ENCODE measurements around the gene ESYT1.

ESYT1 gene

DNA sequence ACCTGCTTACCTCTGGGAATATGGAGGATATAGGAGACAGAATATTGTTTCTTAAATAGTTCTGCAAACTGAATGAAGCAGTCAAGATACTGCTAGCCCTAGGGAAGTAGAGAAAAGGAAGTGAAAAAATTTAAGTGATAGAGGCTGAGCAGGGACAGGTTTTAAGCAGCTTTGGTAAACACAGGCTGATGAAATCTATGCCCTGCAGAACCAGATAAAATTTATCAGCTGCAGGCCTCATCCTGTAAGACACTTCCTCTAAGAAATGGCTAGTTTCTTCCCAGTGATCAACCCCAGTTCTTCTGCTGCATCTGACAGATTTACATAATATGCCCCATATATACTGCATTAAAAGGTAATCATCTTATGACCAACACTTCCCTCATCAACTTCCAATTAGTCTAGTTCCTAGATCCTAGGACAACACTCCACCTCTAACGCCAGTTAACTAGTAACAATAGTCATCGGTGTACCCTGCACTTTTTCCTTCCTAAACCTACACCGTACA is 1.3 kb upstream of the ESYT1 start:
- no peak for DNase-seq (ENCODE audit: low read depth, low spot score)

DNA sequence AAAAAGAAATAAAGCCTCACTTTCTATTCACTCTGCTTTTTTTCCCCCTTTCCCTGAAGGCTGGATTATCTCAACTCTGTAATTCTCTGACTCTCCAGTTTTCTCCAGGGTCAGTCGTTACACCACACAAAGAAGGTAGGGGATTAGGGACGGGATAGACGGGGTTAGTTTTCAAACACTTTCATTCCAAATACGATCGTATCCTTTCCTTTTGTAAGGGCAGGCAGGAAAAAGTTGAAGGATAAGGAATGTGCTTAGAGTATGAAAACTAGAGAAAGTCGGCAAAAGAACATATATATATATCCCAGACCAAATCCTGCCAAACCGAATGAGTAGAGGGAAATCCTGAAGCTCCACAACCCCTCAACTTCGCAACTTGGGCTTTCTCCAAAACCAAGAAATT is 581 bp upstream of the ESYT1 start:
- DNase-seq (ENCODE audit: low read depth, low spot score): no peak

DNA sequence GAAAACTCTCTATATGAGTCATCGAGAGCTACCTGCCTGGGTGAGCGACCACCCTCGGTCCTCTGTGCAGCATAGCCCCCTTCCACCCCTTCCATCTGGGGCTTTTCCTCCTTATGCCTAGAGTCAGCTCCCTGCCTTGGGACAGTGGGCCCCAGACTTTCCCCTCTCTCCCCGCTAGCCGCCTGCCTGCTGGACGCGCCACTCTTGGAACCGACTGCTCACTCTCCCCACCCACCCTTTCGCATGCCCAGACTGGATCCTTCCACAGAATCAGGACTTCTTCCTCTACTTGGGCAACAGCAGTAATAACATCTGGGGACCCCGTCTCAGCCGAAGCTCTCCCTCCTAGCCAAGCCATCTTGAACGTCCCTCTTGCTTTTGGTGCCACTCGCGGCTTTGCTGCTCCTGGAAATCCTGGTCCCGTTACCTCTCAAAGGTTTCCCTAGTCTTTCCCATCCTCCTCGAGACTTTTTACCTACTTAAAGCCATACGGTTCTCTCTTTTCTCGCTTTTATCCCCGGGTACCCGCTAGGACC is 671 bp downstream of the ESYT1 start:
- no peak for DNase-seq (ENCODE audit: low read depth, low spot score)

DNA sequence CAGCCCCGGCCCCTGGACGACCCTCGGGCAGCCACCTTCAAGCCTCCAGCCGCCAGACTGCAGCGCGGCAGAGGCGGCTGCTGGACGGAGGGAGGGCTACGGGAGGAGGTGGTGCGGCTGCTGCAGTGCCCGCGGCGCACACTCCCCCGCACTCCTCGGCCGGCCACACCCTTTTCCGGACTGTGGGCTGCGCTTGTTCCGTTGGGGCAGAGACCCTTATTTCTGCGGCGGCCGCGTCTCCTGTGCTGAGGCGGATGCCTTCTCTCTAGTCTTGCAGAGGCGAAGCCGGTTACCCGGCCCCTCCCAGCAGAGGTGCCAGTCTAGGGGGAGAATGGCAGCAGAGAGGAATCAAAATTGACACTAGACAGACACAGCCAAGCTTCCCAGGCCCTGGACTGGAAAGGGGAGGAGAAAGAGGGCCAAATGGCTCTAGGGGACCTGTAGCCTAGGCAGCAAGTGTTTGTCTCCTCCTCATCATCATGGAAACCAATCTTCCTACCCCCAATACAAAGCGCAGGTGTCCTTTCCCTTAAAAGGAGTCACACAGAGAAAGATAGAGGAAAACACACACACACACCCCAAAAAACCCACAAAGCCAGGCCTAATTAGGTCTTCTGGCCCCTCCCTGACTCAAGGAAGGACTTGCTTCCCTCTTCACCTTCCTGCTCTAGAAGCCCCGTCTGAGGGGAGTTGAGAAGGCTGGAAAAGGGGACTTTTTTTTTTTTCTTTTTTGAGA is 1.3 kb downstream of the ESYT1 start:
- no peak for DNase-seq (ENCODE audit: low read depth, low spot score)

DNA sequence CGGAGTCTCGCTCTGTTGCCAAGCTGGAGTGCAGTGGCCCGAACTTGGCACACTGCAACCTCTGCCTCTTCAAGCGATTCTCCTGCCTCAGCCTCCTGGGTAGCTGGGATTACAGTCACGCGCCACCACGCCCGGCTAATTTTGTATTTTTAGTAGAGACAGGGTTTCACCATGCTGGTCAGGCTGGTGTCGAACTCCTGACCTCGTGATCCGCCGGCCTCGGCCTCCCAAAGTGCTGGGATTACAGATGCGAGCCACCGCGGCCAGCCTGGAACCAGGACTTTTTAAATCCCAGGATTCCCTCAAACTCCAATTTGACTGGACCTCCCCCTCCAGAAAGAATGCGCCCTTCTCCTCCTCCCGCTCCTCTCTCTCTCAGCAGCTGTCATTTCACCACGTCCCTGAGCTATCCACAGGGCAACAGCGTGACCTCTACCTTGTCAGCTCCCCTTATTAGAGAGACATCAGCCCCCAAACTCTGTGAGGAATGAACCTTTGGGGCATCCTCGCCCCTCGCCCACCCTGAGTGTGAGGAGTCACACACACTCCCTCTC is 2.0 kb downstream of the ESYT1 start:
- no peak for DNase-seq (ENCODE audit: low read depth, low spot score)

DNA sequence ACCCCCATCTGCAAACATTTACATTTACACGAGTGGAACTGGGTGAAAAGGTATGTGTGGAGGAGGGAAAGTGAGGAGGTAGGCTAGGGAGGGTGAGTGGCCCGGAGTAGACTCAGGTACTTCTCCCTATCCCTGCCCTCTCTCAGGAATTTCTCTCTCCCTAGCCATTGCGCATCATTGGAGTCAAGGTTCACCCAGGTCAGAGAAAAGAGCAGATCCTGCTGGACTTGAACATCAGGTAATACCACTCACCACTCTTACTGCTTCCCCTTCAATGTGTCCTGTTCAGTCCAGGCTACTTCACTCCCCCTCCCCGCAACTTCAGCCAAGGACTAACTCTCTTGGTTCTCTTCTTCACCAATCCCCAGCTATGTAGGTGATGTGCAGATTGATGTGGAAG is 2.8 kb downstream of the ESYT1 start:
- DNase-seq (ENCODE audit: low read depth, low spot score): no peak

DNA sequence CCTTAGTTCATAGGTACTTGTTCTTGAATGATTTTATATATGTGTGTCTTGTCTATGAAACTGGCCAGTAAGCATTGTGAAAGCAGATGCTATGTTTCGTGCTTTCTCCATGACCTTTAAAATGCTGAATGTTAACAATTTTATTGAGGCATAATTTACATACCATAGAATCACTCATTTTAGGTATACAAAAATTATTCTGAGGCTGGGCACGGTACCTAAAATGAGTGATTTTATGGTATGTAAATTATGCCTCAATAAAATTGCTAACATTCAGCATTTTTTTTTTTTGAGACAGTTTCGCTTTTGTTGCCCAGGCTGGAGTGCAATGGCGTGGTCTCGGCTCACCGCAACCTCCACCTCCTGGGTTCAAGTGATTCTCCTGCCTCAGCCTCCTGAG is 6.8 kb downstream of the ESYT1 start:
- DNase-seq (ENCODE audit: low read depth, low spot score): no peak

DNA sequence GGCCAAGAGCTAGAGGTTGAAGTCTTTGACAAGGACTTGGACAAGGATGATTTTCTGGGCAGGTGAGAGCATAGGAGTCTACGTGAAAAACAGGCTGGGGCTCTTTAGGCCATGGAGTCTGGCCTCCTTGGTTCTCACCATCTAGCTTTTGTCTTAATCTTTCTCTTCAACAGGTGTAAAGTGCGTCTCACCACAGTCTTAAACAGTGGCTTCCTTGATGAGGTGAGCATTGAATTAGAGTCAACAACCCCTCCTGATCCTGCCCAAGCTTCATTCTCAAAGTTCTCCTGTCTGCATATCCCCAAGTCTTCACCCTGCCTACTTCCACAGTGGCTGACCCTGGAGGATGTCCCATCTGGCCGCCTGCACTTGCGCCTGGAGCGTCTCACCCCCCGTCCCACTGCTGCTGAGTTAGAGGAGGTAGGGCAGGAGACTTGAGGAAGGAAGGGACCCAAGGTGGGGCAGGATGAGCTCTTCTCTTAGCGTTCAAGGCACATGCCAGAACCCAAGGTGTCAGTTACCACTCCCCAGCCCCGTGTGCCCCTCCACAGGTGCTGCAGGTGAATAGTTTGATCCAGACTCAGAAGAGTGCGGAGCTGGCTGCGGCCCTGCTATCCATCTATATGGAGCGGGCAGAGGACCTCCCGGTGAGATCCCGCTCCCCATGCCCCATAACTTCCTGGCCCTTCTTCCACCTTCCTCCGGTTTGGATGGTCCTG is 9.9 kb downstream of the ESYT1 start:
- no peak for DNase-seq (ENCODE audit: low read depth, low spot score)

DNA sequence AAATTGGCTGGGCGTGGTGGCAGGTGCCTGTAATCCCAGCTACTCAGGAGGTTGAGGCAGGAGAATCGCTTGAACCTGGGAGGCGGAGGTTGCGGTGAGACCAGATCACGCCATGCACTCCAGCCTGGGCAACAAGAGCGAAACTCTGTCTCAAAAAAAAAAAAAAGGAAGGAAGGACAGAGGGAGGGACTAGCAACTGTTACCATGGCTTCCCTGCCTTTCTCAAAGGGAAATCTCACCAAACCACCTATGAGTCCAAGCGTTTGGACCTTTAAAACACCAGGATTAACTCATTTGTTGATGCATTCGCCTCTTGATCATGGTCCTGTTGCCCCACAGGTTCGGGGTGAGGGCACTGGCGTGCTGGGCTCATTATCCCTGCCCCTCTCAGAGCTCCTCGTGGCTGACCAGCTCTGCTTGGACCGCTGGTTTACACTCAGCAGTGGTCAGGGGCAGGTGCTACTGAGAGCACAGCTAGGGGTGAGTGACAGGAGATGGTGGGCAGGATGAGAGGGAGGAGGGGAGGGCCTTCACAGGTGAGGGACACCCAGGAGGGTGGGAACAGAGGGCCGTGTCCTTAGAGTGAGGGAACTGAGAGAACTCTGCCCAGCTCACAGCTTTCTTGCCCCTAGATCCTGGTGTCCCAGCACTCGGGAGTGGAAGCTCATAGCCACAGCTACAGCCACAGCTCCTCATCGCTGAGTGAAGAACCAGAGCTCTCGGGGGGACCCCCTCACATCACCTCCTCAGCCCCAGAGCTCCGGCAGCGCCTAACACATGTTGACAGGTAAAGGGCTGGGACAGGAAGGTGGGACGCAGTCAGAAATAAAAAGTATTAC is 14.1 kb downstream of the ESYT1 start:
- DNase-seq (ENCODE audit: low read depth, low spot score): no peak

DNA sequence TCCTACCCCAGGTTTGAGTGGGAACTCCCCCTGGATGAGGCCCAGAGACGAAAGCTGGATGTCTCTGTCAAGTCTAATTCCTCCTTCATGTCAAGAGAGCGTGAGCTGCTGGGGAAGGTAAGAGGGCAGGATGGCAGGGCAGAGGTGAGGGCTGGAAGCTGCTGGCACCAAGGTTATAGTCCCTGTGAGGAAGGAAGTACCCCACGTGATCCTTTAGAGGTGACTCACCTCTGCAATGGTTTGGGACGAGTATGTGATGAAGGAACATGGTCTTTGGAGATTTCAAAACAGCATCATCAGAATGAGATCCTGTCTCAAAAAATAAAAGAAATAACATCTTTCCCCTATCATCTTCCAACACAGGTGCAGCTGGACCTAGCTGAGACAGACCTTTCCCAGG is 15.2 kb downstream of the ESYT1 start:
- DNase-seq (ENCODE audit: low read depth, low spot score): no peak

DNA sequence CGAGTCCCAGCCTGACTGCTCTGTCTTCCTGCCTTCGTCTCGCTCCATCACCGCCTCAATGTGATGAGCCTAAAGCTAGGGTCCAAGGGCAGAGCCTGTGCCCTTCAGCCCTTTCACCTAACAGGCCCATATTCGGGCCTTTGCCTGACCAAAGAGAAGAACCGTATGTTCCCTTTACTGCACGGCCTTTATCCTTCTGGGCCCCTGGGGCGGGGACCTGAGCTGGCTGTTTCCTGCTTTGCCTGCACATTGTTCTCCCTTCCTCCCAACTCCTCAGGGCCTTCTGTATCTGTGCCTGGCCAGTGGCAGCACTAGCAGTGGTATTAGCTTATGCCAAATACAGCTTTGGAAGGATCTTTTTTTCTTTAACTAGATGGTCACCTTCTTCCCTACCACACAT is 15.8 kb downstream of the ESYT1 start:
- DNase-seq (ENCODE audit: low read depth, low spot score): no peak

DNA sequence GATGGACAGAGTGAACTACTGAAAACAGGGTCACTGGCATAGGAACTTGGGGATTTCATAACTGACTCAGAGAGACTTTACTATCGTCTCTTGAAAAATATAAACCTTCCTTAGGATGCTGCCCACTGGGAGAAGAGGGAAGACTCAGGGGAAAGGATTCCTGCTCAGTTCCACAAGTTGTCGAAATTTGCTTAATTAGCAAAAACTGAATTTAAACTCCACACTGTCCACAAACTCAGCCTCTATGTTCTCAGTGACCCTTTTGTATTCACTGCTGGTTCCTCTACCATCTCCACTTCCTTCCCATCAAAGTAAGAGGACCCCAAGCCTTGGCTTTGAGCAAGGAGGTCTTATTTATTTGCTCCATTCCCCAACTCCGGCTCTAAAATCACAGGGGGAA is 17.1 kb downstream of the ESYT1 start:
- no peak for DNase-seq (ENCODE audit: low read depth, low spot score)

DNA sequence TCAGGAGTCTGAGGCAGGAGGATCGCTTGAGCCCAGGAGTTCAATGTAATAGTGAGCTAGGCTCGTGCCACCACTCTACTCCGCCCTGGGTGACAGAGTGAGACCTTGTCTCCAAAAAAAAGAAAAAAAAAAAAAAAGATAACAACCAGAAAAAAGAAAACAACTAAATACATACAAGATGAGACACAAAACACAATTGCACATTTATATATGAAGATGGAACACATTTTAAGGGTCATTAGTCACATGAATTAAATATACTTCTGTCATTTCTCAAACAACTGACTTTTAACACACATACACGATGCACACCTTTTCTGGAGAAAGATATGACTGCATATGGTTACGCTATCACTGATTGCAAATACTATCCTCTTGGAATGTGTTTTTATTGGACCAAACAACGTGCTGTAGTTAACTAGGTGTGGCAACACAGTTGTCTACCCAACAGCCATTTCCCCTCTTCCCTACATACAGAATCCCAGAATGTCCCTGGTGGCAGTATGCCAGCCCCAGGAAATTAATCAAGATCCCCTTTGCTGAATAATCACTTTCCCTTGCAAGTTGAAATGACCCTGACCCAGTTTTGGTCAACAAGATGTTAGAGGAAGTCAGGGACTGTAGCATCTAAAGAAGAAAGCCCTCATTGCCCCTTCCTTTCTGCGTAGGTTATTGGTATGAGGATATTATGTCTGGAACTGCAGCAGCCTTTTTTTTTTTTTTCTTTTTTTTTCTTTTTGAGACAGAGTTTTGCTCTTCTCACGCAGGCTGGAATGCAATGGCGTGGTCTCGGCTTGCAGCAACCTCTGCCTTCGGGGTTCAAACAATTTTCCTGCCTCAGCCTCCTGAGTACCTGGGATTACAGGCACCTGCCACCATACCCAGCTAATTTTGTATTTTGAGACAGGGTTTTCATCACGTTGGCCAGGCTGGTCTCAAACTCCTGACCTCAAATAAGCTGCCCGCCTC is 18.7 kb downstream of the ESYT1 start:
- DNase-seq (ENCODE audit: low read depth, low spot score): no peak

DNA sequence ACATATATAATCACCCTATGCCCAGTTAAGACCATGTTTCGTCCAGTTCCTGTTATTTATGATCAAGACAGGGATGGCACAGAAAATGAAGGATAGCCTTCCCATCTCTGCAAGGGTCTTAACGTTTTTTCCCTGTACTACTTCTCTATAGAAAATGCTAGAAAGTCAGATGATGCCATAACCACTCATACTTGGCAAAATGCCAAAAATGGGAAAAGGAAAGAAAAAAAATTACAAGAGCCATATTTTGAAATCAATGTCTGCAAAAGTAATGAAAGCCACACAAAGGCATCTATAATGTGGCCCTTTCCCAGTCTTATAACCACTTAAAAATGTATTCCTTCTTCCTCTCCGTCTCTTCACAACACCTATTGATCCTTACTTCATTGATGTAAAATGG is 22.5 kb downstream of the ESYT1 start:
- no peak for DNase-seq (ENCODE audit: low read depth, low spot score)

DNA sequence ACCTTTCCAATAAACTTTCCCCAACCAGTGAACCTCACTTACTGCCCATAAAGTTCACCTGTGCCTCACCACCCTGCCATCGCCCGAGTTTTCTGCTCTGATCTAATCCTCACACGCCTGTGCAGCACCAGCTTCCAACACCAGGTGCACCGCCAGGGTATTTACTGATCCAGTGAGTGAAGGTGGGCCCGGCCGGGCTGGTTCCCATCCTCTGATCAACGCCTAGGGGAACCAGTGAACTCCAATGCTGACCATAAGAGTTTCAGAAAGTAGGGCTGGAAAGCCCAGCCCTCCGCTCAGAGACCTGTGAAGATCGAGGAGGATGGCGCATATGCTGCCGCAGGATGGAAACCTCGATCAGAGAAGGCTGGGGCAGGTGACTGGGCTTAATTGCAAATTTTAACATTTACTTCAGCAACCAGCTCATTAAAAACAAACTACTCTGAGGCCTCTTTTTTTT is 23.6 kb downstream of the ESYT1 start:
- peak; percentile 50 for DNase-seq (ENCODE audit: low read depth, low spot score)

DNA sequence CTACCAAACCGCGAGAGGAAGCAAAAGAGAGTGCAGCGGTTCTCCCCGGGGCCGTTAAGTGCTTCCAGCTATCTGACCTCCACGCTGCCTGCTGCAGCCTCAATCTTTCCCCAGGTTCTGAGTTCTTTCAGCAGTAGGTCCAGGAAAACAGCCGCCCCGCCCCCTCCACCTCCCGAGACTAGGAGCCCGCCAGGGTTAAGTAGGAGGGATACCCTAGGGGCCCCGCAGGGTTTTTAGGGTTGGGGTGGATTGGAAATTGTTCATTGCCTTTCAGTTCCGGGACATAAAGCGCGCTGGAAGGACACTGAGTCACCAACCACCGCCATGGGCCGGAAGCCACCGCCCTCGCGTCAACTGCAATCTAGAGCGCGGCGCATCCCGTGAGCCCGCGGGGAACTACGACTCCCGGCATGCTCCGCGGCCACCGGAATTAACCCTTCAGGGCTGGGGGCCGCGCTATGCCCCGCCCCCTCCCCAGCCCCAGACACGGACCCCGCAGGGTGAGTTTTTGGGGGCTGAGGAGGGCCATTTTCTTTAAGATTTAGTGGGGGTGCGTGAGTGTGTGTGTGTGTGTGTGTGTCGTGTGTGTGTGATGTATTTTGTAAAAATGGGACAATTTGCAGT is 24.2 kb downstream of the ESYT1 start, which contains the start of gene MYL6B:
MYL6B (plus strand) TSS at position 456 of the 624 bp plus-strand sequence. CDS start 1,332 bp downstream, outside the sequence.
- peak; percentile 87 for DNase-seq (ENCODE audit: low read depth, low spot score)

DNA sequence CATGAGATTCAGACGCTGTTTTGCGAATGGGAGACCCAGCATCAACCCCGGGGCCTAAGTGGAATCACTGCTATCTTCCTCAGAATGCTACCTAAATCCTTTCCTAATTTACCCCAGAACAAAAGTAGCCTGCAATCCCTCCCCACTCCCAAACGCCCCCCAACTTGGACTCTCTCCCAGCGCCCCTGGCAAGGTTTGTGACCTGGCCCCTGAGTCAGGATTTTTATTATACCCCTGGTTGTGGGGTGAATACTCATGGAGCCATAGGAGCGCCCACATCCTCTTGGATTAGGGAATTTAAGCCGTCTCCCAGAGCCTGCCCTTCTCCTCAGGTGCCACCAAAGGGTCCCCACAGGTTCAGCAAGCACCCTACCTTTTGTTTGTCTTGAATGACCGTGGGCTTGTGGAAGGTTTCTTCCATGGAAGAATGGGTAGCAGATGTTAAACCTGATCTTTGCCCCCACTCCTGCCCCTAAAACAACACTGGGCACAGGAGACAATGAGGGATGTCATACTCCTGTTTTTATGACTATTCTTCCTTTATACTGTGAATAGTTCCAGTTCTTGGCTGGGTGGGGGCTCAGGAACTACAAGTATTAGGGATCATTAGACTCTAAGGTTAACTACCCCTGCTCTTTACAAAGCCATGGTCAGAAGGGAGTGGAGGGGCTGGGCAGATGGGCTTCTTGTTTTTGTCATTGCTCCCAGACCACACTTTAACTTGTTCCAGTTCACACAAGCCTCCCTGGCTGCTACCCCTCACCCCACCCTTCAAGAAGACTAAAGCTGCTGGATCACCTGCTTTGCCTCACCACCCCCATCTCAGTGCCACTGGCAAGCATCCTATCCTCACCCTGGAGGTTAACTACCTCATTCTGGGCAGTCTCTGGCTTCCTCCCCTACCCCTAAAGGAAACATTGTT is 24.9 kb downstream of the ESYT1 start:
- DNase-seq (ENCODE audit: low read depth, low spot score): no peak

DNA sequence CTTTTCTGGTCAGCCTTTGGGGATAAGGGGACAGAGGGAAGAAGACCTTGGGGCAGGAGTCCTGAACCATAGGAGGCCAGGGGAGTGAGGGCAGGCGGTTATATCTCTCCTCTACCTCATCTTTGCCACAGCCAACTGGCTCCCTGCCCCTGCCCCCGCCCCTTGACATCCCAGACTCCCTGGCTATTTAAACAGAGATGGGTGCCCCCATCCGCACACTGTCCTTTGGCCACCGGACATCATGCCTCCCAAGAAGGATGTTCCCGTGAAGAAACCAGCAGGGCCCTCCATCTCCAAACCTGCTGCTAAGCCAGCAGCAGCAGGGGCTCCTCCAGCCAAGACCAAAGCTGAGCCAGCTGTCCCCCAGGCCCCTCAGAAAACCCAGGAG is 25.6 kb downstream of the ESYT1 start:
- no peak for DNase-seq (ENCODE audit: low read depth, low spot score)

All from activated naive CD8-positive, alpha-beta T cell treated with anti-CD3 and anti-CD28 coated beads, Interleukin-2, amount 50 U/mL, for 16 hours (primary cell).